Fibroblast of lung (primary cell): Measurements from ENCODE around the gene RPAP3. TPM values are rescaled to one million over a fixed set of nuclear protein-coding genes. Genes with fewer than 3 reads are reported as not detected.

ENCODE experiments used
- DNase-seq, 2 donors: peaks; one replicate each; pipeline versions ENCODE4 v3.0.0 to v3.0.0-alpha.2; 2010; ENCODE audit warnings: low read depth in 2 of 2
- H2AFZ ChIP-seq: 2 replicates; pipeline ENCODE4 v1.5.1; 2012; ENCODE audit warnings: low read length, control low read depth, inconsistent platforms
- H3K27ac ChIP-seq: 2 replicates; pipeline ENCODE4 v1.5.1; 2011; ENCODE audit warnings: low read length, control low read depth; ENCODE audit not compliant: insufficient read depth
- H3K27me3 ChIP-seq: 2 replicates; pipeline ENCODE4 v1.5.1; 2011; ENCODE audit warnings: mild to moderate bottlenecking, low read length; ENCODE audit not compliant: control insufficient read depth, insufficient read depth
- H3K36me3 ChIP-seq: 2 replicates; pipeline ENCODE4 v1.5.1; 2011; ENCODE audit warnings: low read length; ENCODE audit not compliant: control insufficient read depth, insufficient read depth
- H3K4me1 ChIP-seq: 2 replicates; pipeline ENCODE4 v1.5.1; 2011; ENCODE audit warnings: low read length; ENCODE audit not compliant: control insufficient read depth, insufficient read depth; ENCODE audit errors: extremely low read depth
- H3K4me2 ChIP-seq: 2 replicates; pipeline ENCODE4 v1.5.1; 2011; ENCODE audit warnings: low read length, control low read depth; ENCODE audit not compliant: insufficient read depth; ENCODE audit errors: extremely low read depth
- H3K4me3 ChIP-seq, 4 experiments: fragments of 200-600 bp in 1 of 4; sonication (generic) in 1 of 4; replicated peaks in 1 of 4; 2 replicates each; pipeline ENCODE4 v1.5.1; 2011 to 2016; ENCODE audit warnings: low read length in 4 of 4, low read depth in 3 of 4, mild to moderate bottlenecking in 3 of 4, control low read depth in 2 of 4, inconsistent platforms in 1 of 4, mixed read lengths in 1 of 4; ENCODE audit not compliant: insufficient read depth in 1 of 4; ENCODE audit errors: control extremely low read depth in 1 of 4
- H3K79me2 ChIP-seq: 2 replicates; pipeline ENCODE4 v1.5.1; 2012; ENCODE audit warnings: mild to moderate bottlenecking, low read length, inconsistent platforms; ENCODE audit not compliant: control insufficient read depth, insufficient read depth
- H3K9ac ChIP-seq: 2 replicates; pipeline ENCODE4 v1.5.1; 2011; ENCODE audit warnings: mild to moderate bottlenecking, low read length, control low read depth; ENCODE audit not compliant: insufficient read depth
- H3K9me3 ChIP-seq: 2 replicates; pipeline ENCODE4 v1.5.1; 2012; ENCODE audit warnings: low read depth, low read length; ENCODE audit not compliant: control insufficient read depth, insufficient read depth
- H4K20me1 ChIP-seq: 2 replicates; pipeline ENCODE4 v1.5.1; 2011; ENCODE audit warnings: low read length; ENCODE audit not compliant: control insufficient read depth, insufficient read depth; ENCODE audit errors: extremely low read depth
- CTCF ChIP-seq, 2 donors: IDR thresholded peaks in 1 of 2; conservative IDR thresholded peaks in 1 of 2; 1 replicate in 1 of 2; 2 replicates in 1 of 2; pipeline ENCODE4 v1.5.1; 2011 to 2012; ENCODE audit warnings: low read length in 2 of 2, control low read depth in 1 of 2, inconsistent platforms in 1 of 2, low read depth in 1 of 2, mild to moderate bottlenecking in 1 of 2
- EZH2 ChIP-seq: IDR thresholded peaks from 2 replicates; pipeline ENCODE4 v1.5.1; 2012; ENCODE audit warnings: low read length, control low read depth, mild to moderate bottlenecking; ENCODE audit errors: missing control alignments
- polyA minus RNA-seq: library from RNA; depleted of rRNA, polyadenylated mRNA; stranded (reverse); fragments of >200 nt; gene quantifications from 2 replicates; pipeline ENCODE4 v1.2.3, GENCODE V29; 2011; ENCODE audit warnings: low replicate concordance
- polyA plus RNA-seq, 2 donors: library from polyadenylated mRNA; depleted of rRNA in 1 of 2; stranded (reverse) in 1 of 2; unstranded in 1 of 2; fragments of >200 nt; gene quantifications; 2 replicates each; pipeline ENCODE4 v1.2.1, GENCODE V29; 2011 to 2012; ENCODE audit warnings: missing spikeins in 1 of 2
- total RNA-seq: library from RNA; depleted of rRNA; stranded (reverse); fragments of >200 nt; gene quantifications from 2 replicates; pipeline ENCODE4 v1.2.1, GENCODE V29; 2014

The RPAP3 gene
- total RNA-seq (11.3 and 12.1 TPM in 2 replicates), polyA plus RNA-seq (21.0 and 23.8 TPM in 2 replicates), polyA minus RNA-seq (0.11 and 0.12 TPM in 2 replicates)
- polyA plus RNA-seq (2012): 17.3 and 19.8 TPM in 2 replicates

GRCh38 chr12:47705566-47706425 lies at the start of gene RPAP3:
Gene RPAP3 (minus strand): TSS chr12:47706030. CDS start chr12:47702840, 3,190 bp downstream.
- Histone ChIP-seq H3K36me3 (no peaks in the 10 kb centered on the region), H2AFZ (peak within 1 kb of the TSS; percentile 77), H3K27ac (peak within 1 kb of the TSS; percentile 82), H3K27me3 (no peaks in the 10 kb centered on the region), H3K79me2 (peaks cover 11% of the 10 kb centered on the region), H3K9me3 (no peaks in the 10 kb centered on the region), H3K9ac (peak within 1 kb of the TSS; percentile 76), H3K4me2 (peak within 1 kb of the TSS; percentile 91), H3K4me1 (no peaks in the 10 kb centered on the region), H3K4me3 (peak within 1 kb of the TSS; percentile 66 to 98 (median 71)), H4K20me1 (no peaks in the 10 kb centered on the region)
- TF ChIP-seq CTCF (conservative IDR thresholded peaks at IDR 0.05 in 1 of 2, IDR thresholded peaks at IDR 0.05 in 1 of 2; ENCODE audit: low read depth in 1 of 2, low read length in 2 of 2) (peak; percentile 45 to 60), EZH2 (no peak)
- DNase-seq: peak; percentile 90 to 91

GRCh38 chr12:47754881-47755280 lies 49.1 kb upstream of the RPAP3 start:
- Histone ChIP-seq H3K27ac (no peak overlapping the region), H3K4me3 (no peak overlapping the region), H3K36me3 (no peaks in the 10 kb centered on the region), H3K9me3 (no peaks in the 10 kb centered on the region), H3K27me3 (no peaks in the 10 kb centered on the region), H3K9ac (no peak overlapping the region), H3K4me2 (no peak overlapping the region), H3K79me2 (no peaks in the 10 kb centered on the region), H2AFZ (no peak overlapping the region), H3K4me1 (peaks cover 12% of the 10 kb centered on the region), H4K20me1 (no peaks in the 10 kb centered on the region)
- no peak for DNase-seq
- no peak for TF ChIP-seq EZH2

GRCh38 chr12:47754126-47754525 lies 48.3 kb upstream of the RPAP3 start:
- no peak for DNase-seq
- H3K27ac ChIP-seq: no peak overlapping the region
- no peaks in the 10 kb centered on the region for H3K36me3 ChIP-seq
- no peaks in the 10 kb centered on the region for H3K9me3 ChIP-seq
- H4K20me1 ChIP-seq: no peaks in the 10 kb centered on the region
- H3K4me2 ChIP-seq: no peak overlapping the region
- TF ChIP-seq EZH2 (no peak), CTCF (conservative IDR thresholded peaks at IDR 0.05 in 1 of 2, IDR thresholded peaks at IDR 0.05 in 1 of 2; ENCODE audit: low read depth in 1 of 2, low read length in 2 of 2) (no peak)
- no peak overlapping the region for H3K9ac ChIP-seq
- H3K27me3 ChIP-seq: no peaks in the 10 kb centered on the region
- no peak overlapping the region for H3K4me3 ChIP-seq
- no peak overlapping the region for H2AFZ ChIP-seq
- H3K4me1 ChIP-seq: peaks cover 12% of the 10 kb centered on the region
- H3K79me2 ChIP-seq: no peaks in the 10 kb centered on the region
